Right kidney (tissue), 1 donor: ENCODE data around the gene NFKBIE.

Source experiments
- DNase-seq: peaks from one replicate; pipeline ENCODE4 v3.0.0-alpha.2; 2016

The NFKBIE gene

DNA sequence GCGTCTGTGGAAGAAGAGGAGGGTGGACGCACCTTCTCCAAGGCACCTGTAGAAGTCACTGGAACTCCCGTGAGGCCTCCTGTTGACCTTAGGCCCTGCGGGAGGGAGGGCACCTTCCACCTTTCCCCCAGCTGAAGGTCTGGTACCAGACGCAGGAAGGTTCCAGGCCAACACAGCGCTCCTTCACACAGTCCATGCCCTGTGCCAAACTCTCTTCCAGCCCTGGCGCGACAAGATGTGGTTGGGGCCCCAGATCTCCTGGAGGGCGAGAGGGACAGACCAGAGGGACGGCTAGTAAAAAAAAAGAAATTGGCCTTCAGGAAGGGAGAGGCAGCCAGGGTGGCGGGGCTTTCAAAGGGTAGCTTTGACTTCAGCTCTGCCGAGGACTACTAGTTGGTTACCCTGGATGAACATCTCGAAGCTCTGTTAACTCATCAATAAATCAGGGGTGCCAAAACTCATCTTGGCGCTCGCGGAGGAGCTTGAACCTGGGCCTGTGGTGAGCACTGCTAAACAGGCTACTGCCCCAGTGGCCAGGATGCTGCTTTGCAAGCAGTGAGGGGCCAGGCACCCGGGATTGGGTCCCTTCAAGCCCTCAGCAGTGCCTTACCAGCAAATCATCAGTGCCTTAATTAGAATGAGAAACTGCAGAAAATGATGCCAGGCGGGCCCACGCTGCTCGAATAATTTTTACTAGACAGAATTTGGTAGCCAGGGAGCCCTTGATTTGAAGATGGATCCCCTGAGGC lies 32.9 kb upstream of the NFKBIE start:
- no peak for DNase-seq

DNA sequence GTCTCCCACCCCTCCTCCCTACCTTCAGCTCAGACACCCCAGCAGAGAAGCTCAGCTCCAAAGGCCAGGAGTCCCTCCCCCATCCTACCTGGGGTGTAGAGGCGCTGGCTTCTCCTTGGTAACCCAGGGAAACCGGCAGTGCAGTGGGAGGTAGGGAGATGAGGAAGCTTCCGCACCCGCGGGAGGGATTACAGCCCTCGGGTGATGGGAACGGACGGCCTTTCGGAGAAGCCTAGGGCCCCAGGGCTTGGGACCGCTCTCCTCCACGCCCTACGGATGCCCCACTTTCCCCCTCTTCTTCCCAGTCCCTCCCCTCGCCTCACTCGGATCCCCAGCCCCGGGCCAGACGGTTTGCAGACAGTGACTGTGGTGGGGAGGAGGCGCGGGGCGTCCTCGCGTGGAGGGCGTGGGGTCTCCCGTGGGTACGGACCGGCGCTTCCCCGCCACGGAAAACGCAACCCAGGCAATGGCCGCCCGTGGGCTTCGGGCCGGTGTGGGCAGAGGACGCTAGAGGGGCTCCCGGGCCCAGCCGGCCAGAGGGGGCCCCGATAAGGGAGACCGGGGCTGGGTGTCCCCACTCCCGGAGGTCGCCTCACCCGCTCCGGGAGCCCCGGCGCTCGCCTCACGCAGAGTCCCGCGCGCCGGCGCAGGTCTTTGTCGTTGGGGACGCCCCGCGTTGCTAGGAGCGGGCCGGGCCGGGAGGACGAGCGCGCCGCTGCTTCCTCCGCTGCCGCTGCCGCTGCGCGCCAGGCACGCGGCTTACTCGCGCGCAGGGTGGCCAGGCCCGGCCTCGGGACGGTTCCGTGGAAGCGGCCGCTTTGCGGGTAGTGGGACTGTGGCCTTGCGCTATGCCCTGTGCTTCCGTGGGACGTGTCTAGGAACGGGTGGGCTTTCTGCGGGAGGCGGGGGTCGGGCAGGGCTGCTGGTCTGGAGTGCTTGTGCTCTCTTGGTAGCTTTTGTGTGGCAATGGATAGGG lies 32.0 kb upstream of the NFKBIE start:
- peak; percentile 75 for DNase-seq

DNA sequence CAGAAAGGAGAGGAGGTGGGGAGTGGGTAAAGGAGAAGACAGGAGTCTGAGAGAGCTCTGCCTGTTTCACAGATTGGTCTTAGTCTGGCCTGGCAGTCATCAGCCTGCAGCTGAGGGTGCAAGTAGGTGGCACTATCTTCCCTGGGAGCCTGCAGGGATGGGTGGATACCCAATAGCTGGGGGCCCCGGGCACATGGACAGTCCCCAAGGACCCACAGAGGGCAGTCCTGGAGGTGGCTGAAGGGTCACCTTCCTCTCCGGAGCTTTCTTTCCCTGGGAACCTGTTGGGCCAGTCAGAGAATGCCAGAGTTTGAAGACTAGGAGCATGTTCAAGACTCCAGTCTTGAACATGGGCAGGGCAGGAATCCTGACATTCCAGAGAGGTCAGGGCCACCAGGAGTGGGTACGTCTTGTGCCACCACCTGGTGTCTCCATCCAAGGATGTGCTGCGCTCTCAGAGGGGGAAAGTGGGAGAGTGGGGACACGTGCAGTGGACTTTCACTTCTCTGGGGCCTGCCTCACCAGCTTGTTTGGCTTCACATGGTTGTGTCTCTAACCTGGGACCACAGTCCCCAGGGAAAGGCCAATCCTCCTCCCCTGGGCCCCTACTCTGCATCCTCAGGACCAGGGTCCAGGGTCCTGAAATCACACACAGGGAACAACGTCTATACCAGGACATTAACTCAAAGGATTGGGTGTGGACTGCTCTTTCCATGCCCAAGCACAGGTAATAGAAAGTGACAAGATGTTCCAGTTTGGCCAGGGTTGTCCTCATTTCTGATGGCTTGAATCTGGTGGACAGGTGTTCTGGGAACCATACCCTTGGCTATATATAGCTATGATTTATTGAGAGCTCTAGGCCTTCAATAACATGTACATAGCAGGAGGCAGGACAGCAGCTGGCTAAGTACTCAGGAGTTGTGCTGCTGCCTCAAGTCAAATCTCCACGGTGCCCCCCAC lies 29.8 kb upstream of the NFKBIE start:
- DNase-seq, result no peak

DNA sequence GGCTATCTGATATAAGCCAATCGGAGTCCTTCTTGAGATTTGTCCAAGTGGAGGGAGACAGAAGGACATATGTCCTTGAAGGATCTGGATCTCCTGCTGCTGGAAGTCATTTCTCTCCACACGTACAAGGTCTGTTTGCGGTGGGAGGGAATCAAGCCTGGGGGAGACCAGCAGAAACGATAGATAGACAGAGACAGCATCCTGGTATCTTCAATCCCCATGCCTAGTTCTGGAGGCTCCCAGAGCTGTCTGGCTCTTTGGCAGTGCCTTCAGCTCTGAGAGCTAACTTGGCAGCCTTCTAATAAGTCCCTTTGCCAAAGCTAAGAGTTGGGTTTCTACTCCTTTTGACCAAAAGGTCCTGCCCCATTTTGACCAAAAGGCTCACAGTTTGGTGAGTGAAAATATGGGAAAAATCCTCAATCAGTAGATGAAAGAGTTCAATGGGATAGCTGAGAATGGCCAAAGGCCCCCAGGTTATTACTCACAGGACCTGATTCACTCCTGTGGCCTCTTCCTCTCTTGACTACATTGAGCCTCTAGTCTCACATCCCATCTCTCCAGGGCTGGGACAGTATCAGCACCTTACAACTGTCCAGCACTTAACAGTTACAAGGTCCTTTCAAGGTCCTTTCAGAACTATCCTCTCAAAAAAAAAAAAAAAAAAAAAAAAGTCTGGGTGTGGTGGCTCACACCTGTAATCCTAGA lies 27.5 kb upstream of the NFKBIE start:
- no peak for DNase-seq

DNA sequence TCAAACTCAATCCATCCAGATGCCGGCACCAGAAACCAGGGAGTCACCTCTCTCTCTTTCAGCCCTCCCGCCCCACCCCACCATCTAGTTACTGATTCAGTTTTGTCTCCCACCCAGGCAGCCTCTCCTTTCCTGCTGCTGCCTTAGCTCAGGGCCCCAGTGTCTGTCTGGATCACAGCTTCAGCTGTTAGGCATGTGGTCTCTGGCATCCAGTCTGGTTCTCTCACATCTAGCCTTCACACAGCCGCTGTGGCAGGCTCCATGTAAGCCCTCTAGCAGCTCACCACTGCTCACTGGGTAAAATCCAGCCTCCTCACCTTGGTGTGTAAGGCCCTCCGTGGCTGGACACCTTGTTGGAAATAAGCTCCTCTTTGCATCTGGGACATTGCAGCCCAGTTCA lies 26.5 kb upstream of the NFKBIE start:
- no peak for DNase-seq

DNA sequence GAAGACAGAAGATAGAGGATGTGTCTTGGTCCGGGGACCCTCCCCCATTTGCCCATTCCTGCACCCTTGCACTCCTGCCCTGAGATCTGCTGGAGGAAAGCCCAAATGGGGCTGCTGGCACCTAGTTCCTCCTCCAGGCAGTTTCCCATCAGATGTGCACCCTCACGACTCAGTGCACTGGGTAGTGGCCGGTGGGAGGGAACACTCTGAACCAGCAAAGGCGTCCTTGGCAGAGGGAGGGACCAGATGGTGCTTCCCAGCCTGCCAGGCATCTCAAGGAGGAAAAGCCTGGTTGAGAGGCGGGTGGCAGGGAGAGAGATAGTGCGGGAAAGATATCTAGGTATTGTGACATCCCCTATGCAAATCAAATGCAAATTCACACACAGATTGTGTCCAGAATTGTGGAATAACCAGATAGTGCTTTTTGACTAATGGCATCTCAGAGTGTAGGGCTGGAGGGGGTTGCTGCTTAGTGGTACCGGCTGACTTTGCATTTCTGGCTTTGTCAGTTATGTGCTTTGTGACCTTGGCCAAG lies 24.4 kb upstream of the NFKBIE start:
- DNase-seq, result no peak

DNA sequence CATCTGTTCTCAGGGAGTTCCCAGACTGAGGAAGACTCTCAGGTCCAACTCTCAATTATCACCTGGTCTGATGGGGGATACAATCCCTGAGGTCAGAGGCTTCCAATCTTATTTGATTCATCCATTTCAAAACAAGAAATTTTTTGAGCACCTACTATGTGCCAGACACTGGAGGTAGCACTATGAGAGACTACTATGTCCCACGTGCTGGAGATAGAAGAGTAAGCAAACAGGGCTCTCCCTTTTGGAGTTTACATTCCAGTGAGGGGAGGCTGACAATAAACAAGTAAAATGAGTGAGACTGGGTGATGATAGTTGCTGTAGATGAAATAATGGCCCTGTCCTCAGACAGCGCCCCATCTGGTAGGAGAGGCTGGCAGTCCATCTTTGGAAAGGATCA lies 21.4 kb upstream of the NFKBIE start:
- no peak for DNase-seq

DNA sequence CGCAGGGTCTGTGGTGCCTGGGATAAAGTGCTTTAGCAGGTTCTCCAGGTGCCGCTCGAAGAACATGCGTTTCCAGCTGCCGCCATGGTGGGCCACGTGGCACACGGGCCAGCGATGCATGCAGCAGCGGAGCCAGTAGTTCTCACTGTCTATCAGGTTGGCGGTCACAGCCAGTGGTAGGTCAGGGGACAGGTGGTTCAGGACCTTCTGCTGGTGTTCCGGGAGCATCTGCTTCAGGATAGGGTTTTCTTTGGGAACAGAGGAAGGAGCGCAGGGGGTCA lies 20.9 kb upstream of the NFKBIE start:
- no peak for DNase-seq

DNA sequence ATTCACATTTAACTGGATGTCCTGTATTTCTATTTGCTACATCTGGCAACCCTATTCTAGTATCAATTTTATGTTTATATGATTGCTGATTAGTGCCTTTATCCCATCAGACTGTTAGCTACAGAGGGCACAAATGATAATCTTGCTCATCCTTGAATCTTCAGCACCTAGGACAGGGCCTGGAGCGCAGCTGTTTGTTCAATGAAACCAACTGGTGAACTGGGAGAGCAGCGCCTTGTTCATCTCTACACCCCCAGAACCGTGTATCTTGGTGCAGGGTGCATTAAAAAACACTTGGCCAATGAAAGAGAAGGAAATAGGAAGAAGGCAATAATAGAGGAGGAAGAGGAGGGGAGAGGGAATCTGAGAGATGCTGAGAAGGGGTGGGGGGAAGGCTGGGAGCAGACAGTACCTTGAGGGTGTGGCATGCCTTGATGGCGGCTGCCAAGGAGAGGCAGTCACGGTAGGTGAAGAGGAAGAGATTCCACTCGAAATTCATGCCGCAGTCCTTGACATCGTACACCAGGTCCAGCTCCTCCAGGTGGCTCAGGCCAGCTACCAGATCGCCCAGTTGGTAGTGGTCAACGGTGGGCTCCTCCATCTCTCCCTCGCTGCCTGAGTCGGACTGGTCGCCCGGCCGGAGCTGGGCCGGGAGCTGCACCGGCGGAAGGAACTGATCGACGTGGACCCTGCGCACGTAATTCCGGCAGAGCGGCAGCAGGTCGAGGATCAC lies 20.4 kb upstream of the NFKBIE start:
- no peak for DNase-seq

DNA sequence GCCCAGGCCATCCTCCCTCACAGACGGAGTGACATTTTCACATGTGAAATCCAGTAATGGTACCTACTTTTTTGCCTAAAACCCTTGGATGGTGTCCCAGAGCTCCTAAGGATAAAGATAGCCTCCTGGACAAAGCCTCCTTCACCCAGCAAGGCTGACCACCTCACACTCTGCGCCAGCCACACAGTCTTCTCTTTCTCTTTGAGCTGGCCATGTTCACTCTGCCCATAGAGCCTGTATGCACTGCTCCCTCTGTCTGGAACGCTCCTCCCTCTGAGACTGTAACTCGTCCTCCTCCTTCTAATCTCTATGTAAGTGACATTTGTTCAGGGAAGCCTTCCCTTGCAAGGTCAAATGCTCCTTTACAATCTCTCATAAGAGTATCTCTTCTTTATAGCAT lies 19.5 kb upstream of the NFKBIE start:
- no peak for DNase-seq

DNA sequence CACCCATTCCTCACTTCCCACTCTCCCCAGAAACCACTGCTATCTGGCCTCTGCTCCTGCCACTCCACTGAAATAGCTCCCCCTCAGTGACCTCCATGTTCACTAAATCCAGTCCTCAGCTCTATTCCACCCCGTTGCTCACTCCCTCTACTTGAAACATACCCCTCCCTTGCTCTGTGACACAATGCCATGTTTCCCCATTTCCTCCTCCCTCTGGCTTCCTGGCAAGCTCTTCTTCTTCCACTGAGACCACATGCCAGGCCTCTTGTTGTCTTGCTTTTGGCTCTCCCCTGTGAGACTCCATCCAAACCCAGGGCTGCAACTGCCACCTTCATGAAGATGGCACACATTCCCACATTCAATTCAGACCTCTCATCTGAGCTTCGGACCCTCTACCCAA lies 18.8 kb upstream of the NFKBIE start:
- no peak for DNase-seq

DNA sequence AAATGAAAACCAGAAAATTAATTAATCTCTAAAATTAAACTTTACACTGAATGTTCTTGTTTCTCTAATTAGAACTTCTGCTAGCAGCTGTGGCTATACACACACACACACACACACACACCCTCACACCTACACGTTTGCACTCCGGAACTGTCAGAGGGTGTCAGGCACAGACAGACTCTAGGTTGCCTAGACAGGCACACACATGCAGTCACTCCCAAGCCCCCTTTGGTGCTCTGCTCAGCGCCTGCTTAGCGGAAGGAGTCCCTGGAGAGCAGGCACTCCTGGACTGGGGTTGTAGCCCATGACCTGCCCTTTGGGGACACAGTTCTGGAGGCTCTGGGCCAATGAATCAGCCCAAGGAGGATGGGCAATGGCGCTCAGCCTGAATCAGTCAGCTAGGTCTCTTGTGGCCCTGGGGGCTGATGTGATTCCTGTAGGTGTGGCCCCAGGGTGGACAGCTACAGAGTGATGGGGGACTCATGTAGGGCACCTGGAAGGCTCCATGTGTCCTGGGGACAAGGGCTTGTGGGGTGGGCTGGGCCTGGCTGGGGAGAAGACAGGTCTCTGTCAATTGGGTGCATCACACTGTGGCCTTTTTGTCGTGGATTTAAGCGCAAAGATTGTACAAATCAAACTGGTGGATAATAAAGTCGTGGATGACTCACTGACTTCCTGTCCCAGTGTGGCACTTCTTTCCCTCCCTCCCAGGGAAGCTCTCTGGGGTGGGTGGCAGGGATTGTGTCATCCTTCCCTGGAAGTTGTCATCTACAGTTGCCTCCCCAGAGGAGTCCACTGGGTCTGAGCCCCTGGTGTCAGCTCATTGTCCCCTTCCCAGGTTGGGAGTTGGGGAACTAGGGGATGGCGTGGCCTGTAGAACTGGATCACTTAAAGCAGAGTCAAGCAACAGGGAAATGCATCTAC lies 13.7 kb upstream of the NFKBIE start:
- no peak for DNase-seq

DNA sequence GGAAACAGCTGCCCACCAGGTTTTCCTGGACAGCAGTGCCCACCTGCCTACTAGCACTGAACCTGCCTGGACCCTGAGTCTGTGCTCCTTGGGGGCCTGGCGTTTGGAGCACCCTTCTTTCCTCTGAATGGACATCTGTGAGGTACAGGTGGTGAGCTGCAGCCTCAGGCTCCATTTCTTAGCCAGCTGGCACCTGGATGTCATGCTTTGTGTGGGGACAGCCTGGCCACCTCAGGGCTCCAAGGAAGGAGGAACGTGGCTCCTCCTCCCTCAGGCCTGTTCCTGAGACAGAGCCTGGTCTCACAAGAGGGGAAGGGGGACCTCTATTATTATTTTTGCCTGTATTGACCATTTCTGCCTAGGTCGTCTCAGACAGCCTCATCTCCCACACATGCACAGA lies 13.0 kb upstream of the NFKBIE start:
- no peak for DNase-seq

DNA sequence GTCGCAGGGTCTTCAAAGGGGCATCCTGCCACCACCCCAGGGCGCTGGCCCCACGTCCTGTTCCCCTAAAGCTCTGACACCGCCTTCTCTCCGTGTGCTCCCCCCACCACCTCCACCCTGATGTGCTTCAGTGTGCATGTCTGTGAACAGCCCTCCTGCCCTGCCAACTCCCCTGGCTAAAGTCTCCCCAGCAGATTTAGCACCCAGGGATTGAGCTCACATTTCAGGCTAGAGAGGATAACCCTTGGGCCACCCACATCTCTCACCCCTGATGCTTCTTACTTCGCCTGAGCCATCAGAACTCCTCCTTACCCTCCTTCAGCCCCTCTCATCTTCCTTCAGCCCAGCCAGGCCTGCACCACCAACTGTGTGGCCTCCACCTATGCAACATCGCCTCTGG lies 12.4 kb upstream of the NFKBIE start:
- DNase-seq, result no peak

DNA sequence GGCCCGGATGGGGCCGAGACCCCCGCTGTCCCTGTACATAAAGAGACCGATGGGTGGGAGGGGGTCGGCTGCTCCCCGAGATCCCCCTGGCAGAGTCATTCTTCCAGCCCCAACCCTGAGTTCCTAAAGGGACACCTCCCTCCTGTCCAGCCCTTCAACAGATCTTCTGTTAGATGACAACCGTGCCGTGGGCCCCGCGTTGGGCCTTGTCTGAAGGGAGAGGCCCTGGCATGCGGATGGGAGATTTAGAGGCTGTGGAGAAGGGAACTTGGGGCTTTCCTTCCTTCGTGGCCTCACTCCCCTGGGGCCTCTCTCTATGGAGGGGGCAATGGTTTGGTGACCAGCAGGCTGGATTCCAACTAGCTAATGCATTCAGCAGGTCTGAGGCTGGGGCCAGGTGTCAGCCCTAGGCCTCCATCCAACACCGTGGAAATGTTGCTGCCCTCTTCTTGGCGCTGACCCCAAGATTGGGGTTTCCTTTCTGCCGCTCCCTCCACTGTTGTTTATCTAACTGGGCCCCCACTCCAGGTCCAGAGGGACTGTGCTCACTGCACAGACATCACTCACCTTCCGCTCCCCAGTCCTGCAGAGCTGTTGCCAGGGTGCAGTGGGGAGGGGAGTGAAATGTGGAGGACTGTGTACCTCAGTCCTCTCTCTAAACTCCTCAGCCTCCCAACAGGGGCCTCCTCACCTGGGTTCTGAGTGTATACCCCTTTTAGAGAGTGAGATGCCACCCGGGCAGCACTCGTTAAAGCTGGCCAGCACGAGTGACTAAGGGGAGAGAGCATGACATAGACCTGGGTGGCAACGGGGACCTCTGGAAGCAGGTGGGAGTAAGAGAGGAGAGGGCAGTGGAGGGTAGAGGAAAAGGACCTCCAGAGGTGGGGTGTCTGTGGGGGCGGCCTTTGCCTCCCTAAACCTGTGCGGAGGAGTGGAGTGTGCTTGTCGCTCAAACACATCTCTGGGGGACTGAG lies 11.6 kb upstream of the NFKBIE start:
- DNase-seq, result no peak

DNA sequence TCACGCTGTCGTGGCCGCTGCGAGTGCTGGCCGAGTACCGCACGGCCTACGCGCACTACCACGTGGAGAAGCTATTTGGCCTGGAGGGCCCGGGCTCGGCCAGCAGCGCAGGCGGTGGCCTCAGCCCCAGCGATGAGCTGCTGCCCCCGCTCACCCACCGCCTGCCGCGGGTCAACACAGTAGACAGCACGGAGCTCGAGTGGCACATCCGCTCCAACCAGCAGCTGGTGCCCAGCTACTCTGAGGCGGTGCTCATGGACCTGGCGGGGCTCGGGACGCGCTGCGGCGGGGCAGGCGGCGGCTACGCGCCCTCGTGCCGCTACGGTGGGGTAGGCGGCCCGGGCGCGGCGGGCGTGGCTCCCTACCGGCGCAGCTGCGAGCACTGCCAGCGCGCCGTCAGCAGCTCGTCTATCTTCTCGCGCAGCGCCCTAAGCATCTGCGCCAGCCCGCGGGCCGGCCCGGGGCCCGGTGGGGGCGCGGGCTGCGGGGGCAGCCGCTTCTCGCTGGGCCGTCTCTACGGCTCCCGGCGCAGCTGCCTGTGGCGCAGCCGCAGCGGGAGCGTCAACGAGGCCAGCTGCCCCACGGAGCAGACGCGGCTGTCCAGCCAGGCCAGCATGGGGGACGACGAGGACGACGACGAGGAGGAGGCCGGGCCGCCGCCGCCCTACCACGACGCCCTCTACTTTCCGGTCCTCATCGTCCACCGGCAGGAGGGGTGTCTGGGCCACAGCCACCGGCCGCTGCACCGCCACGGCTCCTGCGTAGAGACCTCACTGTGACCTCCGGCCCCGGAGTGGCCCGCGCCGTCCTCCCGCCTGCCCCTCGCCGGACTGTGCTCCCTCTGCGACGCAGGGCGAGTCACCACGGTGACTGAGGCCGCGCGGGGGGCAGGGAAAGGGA lies 10.6 kb upstream of the NFKBIE start:
- peak; percentile 64 for DNase-seq

DNA sequence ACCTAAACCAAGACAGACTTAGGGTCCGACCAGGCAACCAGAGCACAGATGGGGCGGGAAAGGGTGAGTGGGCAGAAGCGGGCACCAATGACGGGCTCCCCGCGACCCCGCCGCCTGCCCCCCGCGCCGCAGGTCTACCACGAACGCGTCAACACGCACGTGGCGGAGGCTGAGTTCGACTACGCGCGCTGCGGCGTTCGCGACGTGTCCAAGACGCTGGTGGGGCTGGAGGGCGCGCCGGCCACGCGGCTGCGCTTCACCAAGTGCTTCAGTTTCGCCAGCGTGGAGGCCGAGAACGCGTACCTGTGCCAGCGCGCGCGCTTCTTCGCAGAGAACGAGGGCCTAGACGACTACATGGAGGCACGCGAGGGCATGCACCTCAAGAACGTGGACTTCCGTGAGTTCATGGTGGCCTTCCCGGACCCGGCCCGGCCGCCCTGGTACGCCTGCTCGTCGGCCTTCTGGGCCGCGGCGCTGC lies 10.0 kb upstream of the NFKBIE start:
- DNase-seq, result no peak
